Globus pallidus (tissue), 1 donor: ENCODE results near the gene TCN1.
"Not testable (repeated sequence)": the region's sequence is repeated elsewhere in the genome, so short reads cannot be mapped to it uniquely, and the experiment has no call there.

Experiments
- DNase-seq: peaks from one replicate; pipeline ENCODE4 v3.0.0-alpha.2; 2015; ENCODE audit warnings: low spot score

TCN1 gene

GRCh38 chr11:59866397-59866796 lies at the start of gene TCN1:
Gene TCN1 (minus strand): TSS chr11:59866487. CDS start chr11:59866470, 17 bp downstream.
- DNase-seq = no peak

- DNase-seq = not testable (repeated sequence)
Observed at GRCh38 chr11:59903569-59903968, 37.3 kb upstream of the TCN1 start.

GRCh38 chr11:59901306-59901705 lies 35.0 kb upstream of the TCN1 start:
- DNase-seq = no peak

- DNase-seq = no peak
Observed at GRCh38 chr11:59900366-59901126, 34.3 kb upstream of the TCN1 start.

- DNase-seq = no peak
Observed at GRCh38 chr11:59899532-59899931, 33.2 kb upstream of the TCN1 start.

- DNase-seq = no peak
Observed at GRCh38 chr11:59898650-59899049, 32.4 kb upstream of the TCN1 start.

GRCh38 chr11:59898046-59898445 lies 31.8 kb upstream of the TCN1 start:
- DNase-seq = no peak

- DNase-seq = no peak
Observed at GRCh38 chr11:59894616-59895015, 28.3 kb upstream of the TCN1 start.

GRCh38 chr11:59891781-59892181 lies 25.5 kb upstream of the TCN1 start:
- DNase-seq = no peak

GRCh38 chr11:59887156-59887555 lies 20.9 kb upstream of the TCN1 start:
- DNase-seq = not testable (repeated sequence)

GRCh38 chr11:59883597-59883996 lies 17.3 kb upstream of the TCN1 start:
- DNase-seq = no peak

- DNase-seq = no peak
Observed at GRCh38 chr11:59879567-59879966, 13.3 kb upstream of the TCN1 start.

GRCh38 chr11:59878575-59878974 lies 12.3 kb upstream of the TCN1 start, which contains the start of gene OOSP3:
Gene OOSP3 (plus strand): TSS chr11:59878782. CDS start chr11:59878809, 27 bp downstream.
- no peak for DNase-seq

- DNase-seq = no peak
Observed at GRCh38 chr11:59877784-59878183, 11.5 kb upstream of the TCN1 start.

GRCh38 chr11:59877325-59877724 lies 11.0 kb upstream of the TCN1 start:
- no peak for DNase-seq

- DNase-seq = no peak
Observed at GRCh38 chr11:59875856-59876519, 9.7 kb upstream of the TCN1 start.

GRCh38 chr11:59872076-59872475 lies 5.8 kb upstream of the TCN1 start:
- DNase-seq = no peak

- DNase-seq = no peak
Observed at GRCh38 chr11:59867946-59868345, 1.7 kb upstream of the TCN1 start.

- no peak for DNase-seq
Observed at GRCh38 chr11:59866836-59867235, 549 bp upstream of the TCN1 start.

GRCh38 chr11:59865031-59865430 lies 1.3 kb downstream of the TCN1 start:
- peak; percentile 24 for DNase-seq

GRCh38 chr11:59862252-59862651 lies 4.0 kb downstream of the TCN1 start:
- no peak for DNase-seq

- DNase-seq = no peak
Observed at GRCh38 chr11:59859673-59860072, 6.6 kb downstream of the TCN1 start.
